ENCODE results near the gene SLC29A1. TPM values are rescaled to one million over a fixed set of nuclear protein-coding genes. Genes with fewer than 3 reads are reported as not detected.

SLC29A1 gene
- total and polyA plus RNA-seq, 8 donors = 22.4 to 48.2 (median 28.5) TPM

DNA sequence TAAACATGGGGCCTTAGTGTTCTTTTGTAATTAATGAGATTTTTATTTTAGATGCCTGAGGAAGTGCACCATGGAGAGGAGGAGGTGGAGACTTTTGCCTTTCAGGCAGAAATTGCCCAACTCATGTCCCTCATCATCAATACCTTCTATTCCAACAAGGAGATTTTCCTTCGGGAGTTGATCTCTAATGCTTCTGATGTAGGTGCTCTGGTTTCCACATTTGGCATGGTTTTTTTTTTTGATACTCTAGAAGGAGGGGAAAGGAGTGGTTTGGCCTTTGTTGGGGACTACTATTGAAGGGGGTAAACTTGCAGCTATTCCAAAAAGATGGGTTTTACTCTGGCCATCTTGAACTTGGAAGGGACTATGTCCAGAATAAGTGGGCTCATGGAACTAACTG lies 25.2 kb downstream of the SLC29A1 start:
- TF ChIP-seq, protein P1, sequence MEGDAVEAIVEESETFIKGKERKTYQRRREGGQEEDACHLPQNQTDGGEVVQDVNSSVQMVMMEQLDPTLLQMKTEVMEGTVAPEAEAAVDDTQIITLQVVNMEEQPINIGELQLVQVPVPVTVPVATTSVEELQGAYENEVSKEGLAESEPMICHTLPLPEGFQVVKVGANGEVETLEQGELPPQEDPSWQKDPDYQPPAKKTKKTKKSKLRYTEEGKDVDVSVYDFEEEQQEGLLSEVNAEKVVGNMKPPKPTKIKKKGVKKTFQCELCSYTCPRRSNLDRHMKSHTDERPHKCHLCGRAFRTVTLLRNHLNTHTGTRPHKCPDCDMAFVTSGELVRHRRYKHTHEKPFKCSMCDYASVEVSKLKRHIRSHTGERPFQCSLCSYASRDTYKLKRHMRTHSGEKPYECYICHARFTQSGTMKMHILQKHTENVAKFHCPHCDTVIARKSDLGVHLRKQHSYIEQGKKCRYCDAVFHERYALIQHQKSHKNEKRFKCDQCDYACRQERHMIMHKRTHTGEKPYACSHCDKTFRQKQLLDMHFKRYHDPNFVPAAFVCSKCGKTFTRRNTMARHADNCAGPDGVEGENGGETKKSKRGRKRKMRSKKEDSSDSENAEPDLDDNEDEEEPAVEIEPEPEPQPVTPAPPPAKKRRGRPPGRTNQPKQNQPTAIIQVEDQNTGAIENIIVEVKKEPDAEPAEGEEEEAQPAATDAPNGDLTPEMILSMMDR (IDR thresholded peaks at IDR 0.05) = no peak
- Histone ChIP-seq H3K4me1 (peaks cover 16 to 68% of the 10 kb centered on the region in 2 donors), H3K27ac (peak overlapping the region in 1 of 2 donors; percentile 99), H3K9me3 (no peaks in the 10 kb centered on the region), H3K36me3 (peaks cover 5 to 54% of the 10 kb centered on the region in 2 donors), H3K27me3 (no peaks in the 10 kb centered on the region), H3K4me3 (peak overlapping the region; percentile 64 to 88)
- ATAC-seq (no peak), DNase-seq (no peak)
- intact Hi-C loops (cut with DNase I) = no loop called here

DNA sequence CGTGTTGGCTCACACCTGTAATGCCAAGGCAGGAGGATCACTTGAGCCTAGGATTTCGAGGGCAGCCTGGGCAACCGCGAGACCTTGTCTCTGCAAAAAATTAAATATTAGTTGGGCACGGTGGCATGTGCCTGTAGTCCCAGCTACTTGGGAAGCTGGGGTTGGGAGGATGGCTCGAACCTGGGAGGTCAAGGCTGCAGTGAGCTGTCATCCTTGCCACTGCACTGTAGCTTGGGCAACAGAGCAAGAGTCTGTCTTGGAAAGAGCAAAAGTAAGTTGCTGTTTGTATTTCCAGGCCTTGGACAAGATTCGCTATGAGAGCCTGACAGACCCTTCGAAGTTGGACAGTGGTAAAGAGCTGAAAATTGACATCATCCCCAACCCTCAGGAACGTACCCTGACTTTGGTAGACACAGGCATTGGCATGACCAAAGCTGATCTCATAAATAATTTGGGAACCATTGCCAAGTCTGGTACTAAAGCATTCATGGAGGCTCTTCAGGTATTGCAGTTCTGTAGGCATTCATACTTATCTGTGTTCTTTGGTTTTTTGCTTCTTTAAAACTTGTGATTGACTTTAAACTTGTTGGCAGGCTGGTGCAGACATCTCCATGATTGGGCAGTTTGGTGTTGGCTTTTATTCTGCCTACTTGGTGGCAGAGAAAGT lies 25.8 kb downstream of the SLC29A1 start:
- H3K4me3 ChIP-seq = peak overlapping the region in 1 of 2 donors; percentile 64
- ATAC-seq = no peak
- peak overlapping the region; percentile 16 to 99 for H3K27ac ChIP-seq
- intact Hi-C loops (cut with DNase I) = no loop called here
- peaks cover 5 to 61% of the 10 kb centered on the region in 2 donors for H3K36me3 ChIP-seq
- peak in 1 of 4 donors; percentile 43 for DNase-seq
- H3K27me3 ChIP-seq = no peaks in the 10 kb centered on the region
- no peaks in the 10 kb centered on the region for H3K9me3 ChIP-seq
- peaks cover 16 to 73% of the 10 kb centered on the region in 2 donors for H3K4me1 ChIP-seq
- TF ChIP-seq, protein P1 (IDR thresholded peaks at IDR 0.05) = no peak

DNA sequence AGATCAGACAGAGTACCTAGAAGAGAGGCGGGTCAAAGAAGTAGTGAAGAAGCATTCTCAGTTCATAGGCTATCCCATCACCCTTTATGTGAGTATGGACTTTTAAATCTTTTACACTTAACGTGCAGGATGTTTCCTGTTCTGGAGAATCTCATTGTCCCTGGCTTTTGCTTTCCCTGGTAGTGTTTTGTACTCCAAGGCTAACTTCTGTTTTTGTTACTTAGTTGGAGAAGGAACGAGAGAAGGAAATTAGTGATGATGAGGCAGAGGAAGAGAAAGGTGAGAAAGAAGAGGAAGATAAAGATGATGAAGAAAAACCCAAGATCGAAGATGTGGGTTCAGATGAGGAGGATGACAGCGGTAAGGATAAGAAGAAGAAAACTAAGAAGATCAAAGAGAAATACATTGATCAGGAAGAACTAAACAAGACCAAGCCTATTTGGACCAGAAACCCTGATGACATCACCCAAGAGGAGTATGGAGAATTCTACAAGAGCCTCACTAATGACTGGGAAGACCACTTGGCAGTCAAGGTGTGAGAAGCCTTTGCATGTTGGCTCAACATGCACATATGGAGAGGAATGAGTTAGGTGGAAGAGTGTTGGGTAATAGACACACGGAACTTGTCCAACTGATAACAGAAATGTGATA lies 26.8 kb downstream of the SLC29A1 start:
- DNase-seq (no peak), ATAC-seq (no peak)
- H3K27me3 ChIP-seq = no peaks in the 10 kb centered on the region
- H3K36me3 ChIP-seq = peaks cover 5 to 70% of the 10 kb centered on the region in 2 donors
- intact Hi-C loops (cut with DNase I) = no loop called here
- TF ChIP-seq, protein P1 (IDR thresholded peaks at IDR 0.05) = no peak
- H3K4me3 ChIP-seq = peak overlapping the region in 1 of 2 donors; percentile 64
- no peaks in the 10 kb centered on the region for H3K9me3 ChIP-seq
- H3K27ac ChIP-seq = peak overlapping the region in 1 of 2 donors; percentile 16
- H3K4me1 ChIP-seq = peaks cover 16 to 80% of the 10 kb centered on the region in 2 donors

DNA sequence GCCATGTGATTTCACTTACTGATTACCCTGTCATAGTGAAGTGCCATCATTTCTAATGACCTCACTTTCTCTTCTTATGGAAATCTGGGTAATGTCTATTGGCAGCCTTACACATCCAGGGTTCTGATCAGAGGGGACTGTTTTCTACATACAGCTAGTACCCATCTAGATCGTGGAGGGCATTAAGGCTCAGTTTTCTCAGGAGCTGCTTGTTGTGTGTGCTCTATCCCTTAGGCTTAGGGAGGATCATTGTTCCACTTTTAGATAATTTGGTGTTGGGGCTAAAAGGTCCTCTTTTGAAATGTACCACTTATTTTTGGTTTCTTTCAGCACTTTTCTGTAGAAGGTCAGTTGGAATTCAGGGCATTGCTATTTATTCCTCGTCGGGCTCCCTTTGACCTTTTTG lies 27.3 kb downstream of the SLC29A1 start:
- TF ChIP-seq, protein P1 (IDR thresholded peaks at IDR 0.05) = no peak
- intact Hi-C loops (cut with DNase I) = no loop called here
- H3K4me3 ChIP-seq = no peak overlapping the region
- ATAC-seq (no peak), DNase-seq (no peak)
- peaks cover 15 to 80% of the 10 kb centered on the region in 2 donors for H3K4me1 ChIP-seq
- no peak overlapping the region for H3K27ac ChIP-seq
- no peaks in the 10 kb centered on the region for H3K27me3 ChIP-seq
- no peaks in the 10 kb centered on the region for H3K9me3 ChIP-seq
- peaks cover 5 to 74% of the 10 kb centered on the region in 2 donors for H3K36me3 ChIP-seq
